ENCODE measurements around the gene L1CAM.

The L1CAM gene, protein sequence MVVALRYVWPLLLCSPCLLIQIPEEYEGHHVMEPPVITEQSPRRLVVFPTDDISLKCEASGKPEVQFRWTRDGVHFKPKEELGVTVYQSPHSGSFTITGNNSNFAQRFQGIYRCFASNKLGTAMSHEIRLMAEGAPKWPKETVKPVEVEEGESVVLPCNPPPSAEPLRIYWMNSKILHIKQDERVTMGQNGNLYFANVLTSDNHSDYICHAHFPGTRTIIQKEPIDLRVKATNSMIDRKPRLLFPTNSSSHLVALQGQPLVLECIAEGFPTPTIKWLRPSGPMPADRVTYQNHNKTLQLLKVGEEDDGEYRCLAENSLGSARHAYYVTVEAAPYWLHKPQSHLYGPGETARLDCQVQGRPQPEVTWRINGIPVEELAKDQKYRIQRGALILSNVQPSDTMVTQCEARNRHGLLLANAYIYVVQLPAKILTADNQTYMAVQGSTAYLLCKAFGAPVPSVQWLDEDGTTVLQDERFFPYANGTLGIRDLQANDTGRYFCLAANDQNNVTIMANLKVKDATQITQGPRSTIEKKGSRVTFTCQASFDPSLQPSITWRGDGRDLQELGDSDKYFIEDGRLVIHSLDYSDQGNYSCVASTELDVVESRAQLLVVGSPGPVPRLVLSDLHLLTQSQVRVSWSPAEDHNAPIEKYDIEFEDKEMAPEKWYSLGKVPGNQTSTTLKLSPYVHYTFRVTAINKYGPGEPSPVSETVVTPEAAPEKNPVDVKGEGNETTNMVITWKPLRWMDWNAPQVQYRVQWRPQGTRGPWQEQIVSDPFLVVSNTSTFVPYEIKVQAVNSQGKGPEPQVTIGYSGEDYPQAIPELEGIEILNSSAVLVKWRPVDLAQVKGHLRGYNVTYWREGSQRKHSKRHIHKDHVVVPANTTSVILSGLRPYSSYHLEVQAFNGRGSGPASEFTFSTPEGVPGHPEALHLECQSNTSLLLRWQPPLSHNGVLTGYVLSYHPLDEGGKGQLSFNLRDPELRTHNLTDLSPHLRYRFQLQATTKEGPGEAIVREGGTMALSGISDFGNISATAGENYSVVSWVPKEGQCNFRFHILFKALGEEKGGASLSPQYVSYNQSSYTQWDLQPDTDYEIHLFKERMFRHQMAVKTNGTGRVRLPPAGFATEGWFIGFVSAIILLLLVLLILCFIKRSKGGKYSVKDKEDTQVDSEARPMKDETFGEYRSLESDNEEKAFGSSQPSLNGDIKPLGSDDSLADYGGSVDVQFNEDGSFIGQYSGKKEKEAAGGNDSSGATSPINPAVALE

DNA sequence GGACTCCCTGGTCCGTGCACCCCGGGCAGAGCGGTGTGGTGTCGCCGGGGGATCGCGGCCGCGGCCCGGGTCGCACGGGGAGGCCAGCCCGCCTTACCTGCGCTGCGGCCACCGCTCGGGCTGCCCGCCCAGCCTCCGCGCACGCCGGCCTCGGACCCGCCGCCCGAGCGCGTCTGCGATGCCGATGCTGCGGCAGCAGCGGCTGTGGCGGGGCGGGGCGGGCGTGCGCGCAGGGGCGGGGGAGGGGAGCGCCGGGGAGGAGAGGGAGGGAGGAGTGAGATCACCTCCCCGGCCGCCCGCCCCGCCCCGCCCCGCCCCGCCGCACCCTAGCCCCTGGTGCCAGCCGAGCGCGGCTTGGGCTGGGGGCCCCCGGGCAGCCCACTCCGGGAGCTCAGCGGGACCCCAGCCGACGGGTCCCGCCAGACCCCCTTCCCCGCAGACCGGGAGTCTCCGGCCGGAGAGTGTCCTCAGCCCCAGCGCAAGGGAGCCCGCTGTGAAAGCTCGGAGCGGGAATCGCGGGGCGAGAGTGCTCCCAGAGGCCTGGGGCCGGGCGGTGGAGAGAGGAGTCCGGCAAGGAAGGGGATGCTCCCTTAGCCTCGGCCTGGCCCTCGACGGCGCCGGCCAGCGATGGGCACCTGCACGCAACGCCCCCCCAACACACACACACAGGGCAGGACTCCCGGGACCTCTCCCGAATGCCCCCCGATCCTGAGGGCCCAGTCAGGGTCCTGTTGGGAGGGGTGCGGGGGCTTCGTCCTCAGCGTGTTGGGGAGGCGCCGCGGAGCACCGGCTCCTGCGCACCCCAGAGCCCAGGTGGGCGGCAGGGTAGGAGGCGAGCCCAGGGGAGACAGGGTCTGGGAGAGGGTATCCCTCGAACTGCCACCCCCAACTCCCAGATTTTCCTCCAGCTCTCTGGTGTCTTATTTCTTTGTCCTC lies at the start of gene L1CAM:
Gene L1CAM, minus strand, starts transcription at position 206 of the 936 bp plus-strand sequence. CDS start 10,337 bp downstream, outside the sequence.
- no peak for DNase-seq (ENCODE audit: low spot score)

DNA sequence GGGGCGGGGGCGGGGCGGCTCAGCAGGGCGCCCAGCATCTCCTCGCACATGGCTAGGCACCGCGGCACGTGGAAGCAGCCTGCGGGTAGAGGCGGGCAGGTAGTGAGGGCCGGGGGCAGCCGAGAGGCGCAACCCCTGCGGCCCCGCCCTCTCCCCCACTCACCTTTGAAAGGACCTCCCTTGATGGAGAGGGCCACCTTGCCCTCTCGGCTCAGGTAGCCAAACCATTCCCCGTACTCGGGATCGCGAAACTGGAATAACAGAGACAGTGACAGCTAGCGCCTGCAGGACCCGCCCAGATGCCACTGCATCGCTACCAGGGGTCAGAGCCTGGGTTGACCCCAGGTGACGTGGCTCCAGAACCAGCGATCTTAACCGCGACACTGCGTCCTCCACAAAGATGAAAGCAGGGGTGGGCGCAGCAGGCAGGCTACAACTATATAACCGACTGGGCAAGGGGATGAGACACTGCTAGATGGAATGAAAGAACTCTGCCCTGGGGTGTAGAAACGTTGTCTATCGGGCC lies 49.4 kb upstream of the L1CAM start:
- no peak for DNase-seq (ENCODE audit: low spot score)

DNA sequence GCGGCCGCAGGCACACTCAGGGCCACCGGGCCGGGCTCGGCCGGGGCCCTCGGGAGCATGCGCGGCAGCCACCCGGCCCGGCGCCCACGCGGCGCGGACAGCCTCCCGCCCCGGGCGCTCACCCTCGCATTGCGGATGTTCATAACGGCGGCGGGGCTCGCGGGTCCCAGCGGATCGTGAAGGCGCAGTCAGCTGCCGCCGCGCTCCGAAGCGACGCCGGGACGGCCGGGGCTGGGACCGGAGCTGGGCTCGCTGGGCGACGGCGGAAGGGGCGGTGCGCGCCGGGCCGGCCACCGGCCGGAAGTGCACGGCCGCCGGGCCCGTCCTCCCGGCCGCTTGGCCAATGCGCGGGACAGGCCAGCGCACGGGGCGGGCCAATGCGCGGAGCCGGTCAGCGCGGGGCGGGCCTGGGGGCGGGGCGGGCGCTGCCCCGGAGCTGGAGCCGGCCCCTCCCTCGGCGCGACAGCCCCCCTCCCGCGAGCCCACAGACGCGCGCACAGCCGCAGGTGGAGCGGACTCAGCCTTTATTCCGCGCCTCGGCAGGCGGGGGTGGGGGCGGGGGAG lies 48.9 kb upstream of the L1CAM start, which contains the start of gene NAA10:
Gene NAA10, minus strand, starts transcription at position 276 of the 564 bp plus-strand sequence. Its CDS starts 133 bp downstream, at position 143.
- peak; percentile 75 for DNase-seq (ENCODE audit: low spot score)

DNA sequence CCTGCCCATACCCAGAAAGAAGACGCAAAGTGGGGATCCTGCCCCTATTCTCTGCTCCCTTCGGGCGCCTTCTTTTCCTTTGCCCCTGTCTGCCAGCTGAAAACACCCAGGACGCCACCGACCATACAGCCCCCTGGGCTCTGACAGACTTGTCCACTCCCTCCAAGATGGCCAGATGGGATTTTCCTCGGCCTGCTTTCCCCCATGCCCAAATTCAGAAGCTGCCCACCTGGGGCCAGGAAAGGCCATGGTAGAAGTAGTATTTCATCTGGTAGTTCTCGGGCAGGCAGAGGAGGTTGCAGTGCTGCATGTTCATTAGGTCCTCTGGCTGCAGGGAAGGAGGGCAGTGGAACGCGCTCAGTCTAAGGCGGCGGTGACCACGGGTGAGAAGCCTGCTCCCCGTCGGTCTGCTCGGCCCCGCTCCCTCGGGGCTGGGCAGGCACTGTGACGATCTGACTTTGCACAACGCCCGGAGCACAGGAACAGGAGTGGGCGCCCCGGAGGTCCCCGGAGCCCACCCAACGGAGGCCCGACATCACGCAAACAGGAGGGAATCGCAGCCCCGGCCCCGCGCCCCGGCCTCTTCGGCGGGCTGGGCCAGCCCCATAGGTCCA lies 48.3 kb upstream of the L1CAM start:
- DNase-seq (ENCODE audit: low spot score): no peak

DNA sequence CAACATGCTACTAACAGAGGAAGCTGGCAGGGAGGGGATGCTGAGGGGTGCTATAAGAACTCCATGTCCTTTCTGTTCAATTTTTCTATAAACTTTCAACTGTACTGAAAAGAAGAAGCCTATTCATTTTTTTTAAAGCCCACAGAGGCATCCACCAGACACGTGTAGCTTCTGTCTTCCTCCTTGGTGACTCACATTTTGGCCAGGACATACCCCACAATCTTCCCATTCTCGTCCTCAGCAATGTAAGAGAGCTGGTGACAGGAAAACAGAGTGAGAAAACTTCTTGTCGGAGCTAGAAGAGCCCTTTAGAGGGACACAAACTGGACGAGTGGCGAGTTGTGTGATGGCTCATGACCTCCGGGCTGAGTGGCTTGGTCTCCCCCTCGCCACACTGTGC lies 47.8 kb upstream of the L1CAM start:
- DNase-seq (ENCODE audit: low spot score): no peak

DNA sequence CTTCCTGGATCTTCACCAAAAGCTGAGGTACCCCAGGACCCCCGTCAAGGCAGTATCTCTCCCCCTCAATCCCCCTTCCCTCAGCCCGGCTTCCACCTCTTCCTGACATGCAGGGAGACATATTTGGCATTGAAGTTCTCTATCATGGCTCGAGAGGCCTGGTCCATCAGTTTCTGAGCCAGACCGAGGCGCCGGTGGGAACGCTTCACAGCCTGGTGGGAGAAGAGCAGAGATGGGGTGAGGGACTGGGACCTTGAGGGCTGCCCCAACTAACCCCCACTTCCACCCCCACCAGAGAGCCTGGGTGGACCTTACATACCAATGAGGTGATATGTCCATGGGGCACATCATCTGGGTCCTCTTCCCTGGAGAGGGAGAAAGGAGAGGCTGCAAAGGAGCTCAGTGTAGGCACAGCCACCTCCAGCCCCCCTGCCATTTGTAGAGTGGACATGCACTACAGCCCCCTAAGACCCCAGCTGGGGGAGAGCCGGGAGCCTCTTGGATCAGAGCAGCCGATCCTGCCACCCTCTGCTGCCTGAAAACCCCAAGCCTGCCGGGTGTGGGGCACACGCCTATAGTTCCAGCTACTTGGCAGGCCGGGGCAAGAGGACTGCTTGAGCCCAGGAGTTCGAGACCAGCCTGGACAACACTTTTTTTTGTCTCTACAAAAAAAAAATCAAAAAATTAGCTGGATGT lies 46.4 kb upstream of the L1CAM start:
- DNase-seq (ENCODE audit: low spot score): no peak

DNA sequence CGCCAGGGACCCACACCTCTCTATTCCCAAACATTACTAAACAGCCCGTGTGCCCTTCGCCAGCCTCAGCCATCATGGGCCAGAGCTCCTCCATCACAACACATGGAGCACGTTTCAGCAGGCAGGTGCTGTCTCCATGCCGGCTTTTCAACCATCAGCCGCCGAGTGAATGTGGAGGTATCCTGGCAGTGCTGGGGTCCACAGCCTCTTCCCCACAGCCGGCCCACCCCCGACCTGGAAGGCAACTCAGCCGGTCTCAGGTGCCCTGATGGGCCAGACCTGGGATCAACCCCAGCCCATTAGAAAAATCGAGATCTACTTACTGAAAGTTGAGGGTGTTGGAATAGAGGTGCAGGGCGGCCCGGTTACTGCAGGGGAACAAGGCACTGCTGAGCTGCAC lies 45.8 kb upstream of the L1CAM start:
- no peak for DNase-seq (ENCODE audit: low spot score)

DNA sequence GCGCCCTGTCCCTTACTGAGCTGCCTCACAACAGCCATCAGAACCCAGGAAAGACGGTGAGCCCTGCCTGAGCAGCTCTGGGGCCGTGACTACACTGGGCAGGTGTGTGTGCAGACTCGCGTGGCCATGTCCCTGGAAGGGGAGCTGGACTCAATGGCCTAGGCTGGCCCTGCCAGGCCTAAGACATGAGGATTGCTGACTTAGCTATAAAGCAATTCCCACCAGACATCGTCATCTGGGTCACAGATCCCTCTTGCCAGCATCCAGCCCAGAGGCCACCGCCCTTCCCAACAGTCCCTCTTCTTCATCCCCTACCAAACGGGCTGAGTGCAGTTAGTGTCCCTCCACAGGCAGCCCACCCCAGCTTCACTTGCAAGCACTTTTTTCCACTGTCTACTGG lies 45.2 kb upstream of the L1CAM start:
- DNase-seq (ENCODE audit: low spot score): no peak

DNA sequence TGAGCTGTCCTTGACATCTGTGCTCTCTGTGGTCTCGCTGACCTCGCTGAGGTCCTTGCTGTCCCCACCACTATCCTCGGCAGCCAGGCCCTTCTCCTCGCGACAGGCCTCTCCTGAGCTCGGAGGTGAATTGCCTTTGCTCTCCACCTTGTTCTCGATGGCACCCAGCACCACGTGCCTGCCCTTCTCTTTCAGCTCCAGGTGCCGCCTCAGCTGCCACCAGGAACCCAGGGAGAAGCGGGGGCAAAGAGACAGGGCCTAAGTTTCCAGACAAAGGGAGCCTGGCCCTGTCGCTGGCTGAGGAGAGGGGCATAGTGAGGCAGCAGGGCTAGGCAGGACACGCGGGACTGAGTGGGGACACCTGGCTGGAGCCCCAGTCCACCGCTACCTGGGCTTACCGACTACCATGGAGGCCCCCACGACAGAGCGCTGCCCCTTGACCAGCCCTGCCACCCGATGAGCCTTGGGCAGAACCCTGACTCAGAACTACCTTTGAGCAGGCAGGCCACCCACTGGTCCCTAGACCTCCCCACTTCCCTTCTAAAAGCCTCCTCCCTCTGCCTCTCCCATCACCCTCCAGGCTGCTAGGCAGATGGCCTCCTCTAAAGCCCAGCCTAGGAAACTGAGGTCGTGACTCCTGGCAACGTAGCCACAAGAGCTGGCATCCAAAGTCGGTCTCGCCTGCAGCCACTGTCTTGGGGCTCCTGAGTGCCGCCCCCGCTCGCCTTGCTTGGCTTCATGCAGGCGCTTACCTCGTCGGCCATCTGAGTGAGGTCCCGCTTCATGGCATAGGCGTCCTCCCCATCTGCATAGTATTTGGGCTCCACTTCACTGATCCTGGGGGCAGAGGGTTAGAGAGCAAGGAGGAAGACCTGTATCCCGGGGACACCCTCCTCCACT lies 44.3 kb upstream of the L1CAM start:
- DNase-seq (ENCODE audit: low spot score): no peak

DNA sequence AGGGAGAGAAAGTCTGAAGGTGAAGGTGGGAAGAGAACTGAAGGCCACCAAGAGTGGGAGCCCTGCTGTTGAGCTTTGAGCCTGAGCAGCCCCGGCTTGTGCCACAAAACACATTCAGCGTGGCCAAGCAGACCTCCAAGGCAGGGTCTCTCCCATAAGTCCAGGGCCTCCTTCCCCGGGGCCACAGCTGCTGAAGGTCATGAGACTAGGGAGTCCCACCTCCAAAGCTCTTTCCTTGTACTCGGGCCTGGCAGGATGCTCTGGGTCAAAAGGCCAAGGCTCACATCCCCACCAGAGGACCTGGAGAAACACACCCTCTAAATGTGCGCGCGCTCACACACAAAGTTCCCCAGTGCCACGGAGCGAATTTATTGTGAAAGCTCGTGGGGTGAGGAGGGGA lies 43.6 kb upstream of the L1CAM start:
- DNase-seq (ENCODE audit: low spot score): no peak

DNA sequence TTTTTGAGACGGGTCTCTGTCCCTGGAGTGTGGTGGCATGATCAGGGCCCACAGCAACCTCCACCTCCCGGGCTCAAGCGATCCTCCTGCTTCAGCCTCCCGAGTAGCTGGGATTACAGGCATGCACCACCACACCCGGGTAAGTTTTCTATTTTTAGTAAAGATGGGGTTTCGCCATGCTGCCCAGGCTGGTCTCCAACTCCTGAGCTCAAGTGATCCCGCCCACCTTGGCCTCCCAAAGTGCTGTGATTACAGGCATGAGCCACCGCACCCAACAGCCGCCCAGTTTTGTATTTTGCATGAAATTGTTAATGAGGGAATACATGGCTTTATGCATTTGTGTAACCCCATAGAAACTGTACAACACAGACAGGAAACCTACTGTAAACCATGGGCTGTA lies 42.9 kb upstream of the L1CAM start:
- DNase-seq (ENCODE audit: low spot score): no peak

DNA sequence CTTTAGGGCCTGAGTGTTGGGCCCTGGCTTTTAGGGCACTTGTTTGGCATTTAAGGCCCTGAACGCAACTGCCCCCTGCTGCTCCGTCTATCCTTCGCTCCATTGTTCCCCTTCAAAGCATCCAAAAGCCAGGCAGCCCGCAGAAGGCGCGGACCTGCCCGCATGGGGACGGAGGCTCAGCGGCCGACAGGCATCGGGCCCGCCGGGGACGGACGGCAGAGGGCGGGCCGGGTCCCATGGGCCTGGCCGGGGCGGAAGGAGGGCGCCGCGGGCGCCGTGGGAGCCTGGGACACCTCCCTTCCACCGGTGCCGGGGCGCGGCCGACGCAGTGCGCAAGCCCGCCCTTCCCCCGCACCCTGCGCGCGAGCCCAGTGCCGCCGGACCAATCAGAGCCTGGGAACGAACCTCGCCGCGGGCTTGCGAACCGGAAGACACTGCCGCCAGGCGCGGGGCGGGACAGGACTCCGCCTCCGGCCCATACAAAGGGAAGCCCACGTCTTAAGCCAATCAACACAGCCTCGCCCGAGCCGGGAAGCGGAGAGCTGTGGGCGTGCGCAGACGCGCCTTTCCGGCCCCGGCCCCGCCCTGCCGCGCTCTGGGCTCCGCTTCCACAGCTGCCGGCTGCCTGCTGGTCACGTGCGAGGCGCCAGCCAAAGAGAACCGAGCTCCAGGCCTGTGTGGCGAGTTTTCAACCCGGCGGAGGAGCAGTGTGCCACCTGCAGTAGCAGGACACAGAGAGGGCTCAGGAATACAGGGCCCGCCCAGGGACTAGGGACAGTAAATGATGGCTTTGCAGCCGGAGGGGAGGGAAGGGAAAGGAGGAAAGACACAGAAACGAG lies 42.2 kb upstream of the L1CAM start:
- peak; percentile 93 for DNase-seq (ENCODE audit: low spot score)

DNA sequence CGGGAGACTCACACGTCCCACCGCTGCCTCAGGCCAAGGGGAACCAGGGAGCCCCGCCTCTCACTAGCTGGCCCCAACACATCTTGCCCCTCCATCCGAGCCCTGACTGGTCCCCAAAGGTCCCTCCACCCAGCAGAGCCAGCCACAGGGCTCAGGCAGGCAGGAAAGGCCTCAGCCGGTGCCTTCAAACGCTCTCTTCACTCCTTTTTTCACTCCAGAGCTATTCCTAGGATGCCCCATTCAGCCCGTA lies 41.6 kb upstream of the L1CAM start:
- DNase-seq (ENCODE audit: low spot score): no peak

DNA sequence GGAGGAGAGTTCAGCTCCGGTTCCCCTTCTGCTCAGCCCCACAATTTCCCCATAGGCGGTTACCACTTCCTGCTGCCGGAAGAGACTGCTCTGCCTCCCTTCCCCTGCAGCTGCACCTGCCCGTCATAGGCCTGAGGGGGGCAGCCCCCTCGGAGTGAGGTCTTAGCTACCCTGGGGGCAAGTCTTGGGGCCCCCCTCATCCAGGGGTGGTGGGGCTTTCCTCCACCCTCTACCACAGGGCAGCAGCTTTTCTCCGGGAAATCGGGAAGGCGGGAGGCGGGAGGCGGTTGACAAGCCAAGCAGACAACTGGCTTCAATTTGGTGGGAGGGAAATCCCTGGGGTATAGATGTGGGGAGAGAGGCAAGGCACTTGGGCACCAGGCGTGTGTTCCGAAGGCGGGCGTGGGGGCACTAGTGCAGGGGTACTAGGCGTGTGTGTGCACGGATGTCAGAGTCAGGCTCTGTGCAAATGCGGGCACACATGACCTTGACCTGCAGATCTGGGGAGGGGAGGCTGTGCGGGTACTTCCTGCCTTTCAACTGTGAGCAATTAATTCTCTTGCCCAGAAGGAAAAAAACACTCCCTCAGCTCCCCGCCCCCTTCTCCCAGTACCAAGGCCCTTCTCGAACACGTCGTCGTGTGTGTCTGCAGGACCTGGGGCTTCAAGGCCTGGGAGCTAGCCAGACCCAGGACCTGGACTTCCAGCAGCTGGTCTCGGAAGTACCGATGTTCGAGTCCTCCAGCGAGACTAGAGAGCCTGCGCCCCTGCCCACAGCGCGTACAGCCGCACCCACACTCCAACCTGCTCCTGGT lies 41.1 kb upstream of the L1CAM start:
- peak; percentile 79 for DNase-seq (ENCODE audit: low spot score)

DNA sequence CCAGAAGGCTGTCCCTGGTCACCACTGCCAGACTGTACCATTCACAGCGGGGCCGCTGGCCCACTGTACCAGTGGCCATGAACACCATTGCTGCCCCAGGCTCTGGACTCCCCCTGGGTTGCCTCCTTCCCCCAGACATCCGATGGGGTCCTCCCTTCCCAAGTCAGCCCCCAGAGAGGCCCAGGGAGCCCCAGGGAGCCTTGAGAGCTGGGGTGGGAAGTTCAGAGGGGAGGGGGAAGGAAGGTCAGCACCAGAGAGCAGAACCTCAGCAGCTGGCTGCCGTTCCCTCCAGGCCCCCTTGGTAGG lies 40.5 kb upstream of the L1CAM start:
- DNase-seq (ENCODE audit: low spot score): no peak

DNA sequence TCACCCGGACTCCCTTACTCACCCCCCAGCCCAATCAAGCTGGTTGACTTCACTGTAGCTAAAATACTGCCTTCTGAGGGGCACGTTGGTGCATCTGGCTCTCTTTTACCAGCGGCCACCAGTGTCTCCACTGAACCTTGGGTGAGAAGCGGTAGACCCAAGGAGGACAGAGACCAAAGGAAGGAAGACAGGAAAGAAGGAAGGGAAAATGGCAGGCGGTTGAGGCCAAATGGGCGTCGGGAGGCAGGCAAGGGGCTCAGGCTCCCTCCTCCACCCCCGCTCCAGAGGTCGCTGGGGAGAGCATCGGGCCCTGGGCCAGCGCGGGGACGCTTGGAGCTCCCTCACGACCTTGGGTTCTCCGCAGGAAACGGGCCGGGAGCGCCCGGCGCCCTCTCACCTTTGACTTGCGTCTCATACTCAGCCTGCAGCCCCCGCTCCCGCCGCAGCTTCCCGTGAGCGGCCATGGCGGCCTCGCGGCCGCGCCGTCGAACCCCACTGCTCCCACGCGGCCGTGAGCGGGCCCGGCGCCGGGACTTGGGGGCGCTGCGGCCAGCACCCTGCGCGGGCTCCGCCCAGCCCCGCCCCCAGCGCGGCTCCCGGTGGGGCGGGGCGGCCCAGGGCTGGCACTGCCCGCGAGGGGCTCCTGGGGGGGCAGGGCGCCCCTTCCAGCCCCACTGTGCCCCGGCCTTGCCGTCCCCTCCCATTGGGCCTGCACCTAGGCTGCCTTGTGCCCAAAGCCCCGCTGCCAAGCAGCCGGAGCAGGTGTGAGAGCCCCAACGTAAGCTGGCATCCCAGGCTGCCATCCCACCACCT lies 40.0 kb upstream of the L1CAM start, which contains the start of gene ARHGAP4:
Gene ARHGAP4, minus strand, starts transcription at position 526 of the 813 bp plus-strand sequence. Its CDS starts 62 bp downstream, at position 464.
- peak; percentile 63 for DNase-seq (ENCODE audit: low spot score)

Data from germinal center (tissue), 1 donor.